PC-9 (cell line): ENCODE measurements around the gene SPDYC. TPM values are rescaled to one million over a fixed set of nuclear protein-coding genes. Genes with fewer than 3 reads are reported as not detected.

Source experiments
- BruUV-seq: library from RNA; stranded (reverse); fragments of 400-500 nt; replicated peaks from 2 replicates; lab custom pipeline; 2021; lab: Mats Ljungman, UMichigan
- CTCF ChIA-PET: fragments of 300-600 bp; sonication (Branson Sonifier 250); formaldehyde crosslinking; loops from one replicate; lab custom pipeline; 2022; ENCODE audit warnings: antibody characterized with exemption; lab: Charles Lee
- POLR2A ChIA-PET: fragments of 300-600 bp; sonication (Branson Sonifier 250); formaldehyde crosslinking; loops from one replicate; lab custom pipeline; 2022; ENCODE audit warnings: antibody characterized with exemption; ENCODE audit not compliant: unreplicated experiment; lab: Charles Lee
- DNase-seq, 2 experiments: peaks; one replicate each; pipeline versions ENCODE4 v3.0.0 to v3.0.0-alpha.2; 2015 to 2022; ENCODE audit warnings: mixed read lengths in 1 of 2
- H2AFZ ChIP-seq: fragments of 200-600 bp; sonication (generic); 2 replicates; pipeline ENCODE4 v1.8.1; 2017; ENCODE audit warnings: antibody characterized with exemption
- H3F3A ChIP-seq: fragments of 200-600 bp; sonication (generic); 2 replicates; pipeline ENCODE4 v1.8.1; 2017; ENCODE audit warnings: antibody characterized with exemption, mild to moderate bottlenecking, low read depth; ENCODE audit not compliant: insufficient read depth
- H3K27ac ChIP-seq: fragments of 200-600 bp; sonication (generic); 2 replicates; pipeline ENCODE4 v1.6.1; 2016; ENCODE audit warnings: mixed run types
- H3K27me3 ChIP-seq: fragments of 200-600 bp; sonication (generic); 2 replicates; pipeline ENCODE4 v1.6.1; 2016; ENCODE audit warnings: low read depth, mixed run types; ENCODE audit not compliant: insufficient read depth
- H3K36me3 ChIP-seq: fragments of 200-600 bp; sonication (generic); 2 replicates; pipeline ENCODE4 v1.6.1; 2016; ENCODE audit warnings: low read depth, mixed run types
- H3K4me1 ChIP-seq: fragments of 200-600 bp; sonication (generic); replicated peaks from 2 replicates; pipeline ENCODE4 v1.6.1; 2016; ENCODE audit warnings: mixed run types; ENCODE audit not compliant: insufficient read depth
- H3K4me2 ChIP-seq: fragments of 200-600 bp; sonication (generic); 2 replicates; pipeline ENCODE4 v1.6.1; 2017; ENCODE audit warnings: mixed run types
- H3K4me3 ChIP-seq: fragments of 200-600 bp; sonication (generic); 2 replicates; pipeline ENCODE4 v1.6.1; 2016; ENCODE audit warnings: mixed run types
- H3K79me2 ChIP-seq: fragments of 200-600 bp; sonication (generic); 2 replicates; pipeline ENCODE4 v1.6.1; 2017; ENCODE audit warnings: low read depth, mixed run types
- H3K9me2 ChIP-seq: fragments of 200-600 bp; sonication (generic); 2 replicates; pipeline ENCODE4 v1.8.1; 2017; ENCODE audit warnings: mild to moderate bottlenecking; ENCODE audit not compliant: insufficient read depth
- H3K9me3 ChIP-seq: fragments of 200-600 bp; sonication (generic); 2 replicates; pipeline ENCODE4 v1.8.1; 2016; ENCODE audit warnings: low read depth; ENCODE audit not compliant: insufficient read depth
- H4K20me1 ChIP-seq: fragments of 200-600 bp; sonication (generic); 2 replicates; pipeline ENCODE4 v1.8.1; 2017; ENCODE audit not compliant: insufficient read depth
- CTCF ChIP-seq: fragments of 200-600 bp; sonication (generic); conservative IDR thresholded peaks from 2 replicates; pipeline ENCODE4 v1.6.1; 2017; ENCODE audit warnings: mixed run types, antibody characterized with exemption, mild to moderate bottlenecking, moderate library complexity
- EZH2 ChIP-seq: fragments of 200-600 bp; sonication (generic); IDR thresholded peaks from 2 replicates; pipeline ENCODE4 v1.8.0; 2017; ENCODE audit warnings: antibody characterized with exemption, low read depth
- intact Hi-C: fragments of 100-400 bp; cut with micrococcal nuclease; formaldehyde crosslinking; loops from one replicate; pipeline ENCODE4 v1.10.0; 2022; ENCODE audit not compliant: unreplicated experiment
- total RNA-seq: library from RNA; stranded (reverse); gene quantifications from 2 replicates; pipeline ENCODE4 v1.2.3, GENCODE V29; 2021

SPDYC gene
- total RNA-seq, 1 experiment from 2014 or later: not detected

GRCh38 chr11:65134952-65135632 is 34.9 kb upstream of the SPDYC start:
- H2AFZ ChIP-seq: peak overlapping the region; percentile 80
- TSS peak; percentile 72 for BruUV-seq
- ChIA-PET POLR2A (interaction anchor here (0.6 to 1.4 kb wide), 17 partner anchors 10 to 475 kb away, joined by 3 to 25 read pairs (median 5); partner anchors contain the start of genes CAPN1, FAU, MRPL49 and SF1), CTCF (interaction anchor here (0.6 to 1.3 kb wide), 4 partner anchors 12 to 195 kb away, joined by 3 to 5 read pairs (median 4); partner anchors contain the start of gene CAPN1)
- H3K79me2 ChIP-seq: peaks cover 35% of the 10 kb centered on the region
- peaks cover 21% of the 10 kb centered on the region for H4K20me1 ChIP-seq
- DNase-seq: peak; percentile 95 to 99
- peak overlapping the region; percentile 89 for H3K4me2 ChIP-seq
- H3K27me3 ChIP-seq: no peaks in the 10 kb centered on the region
- H3K4me1 ChIP-seq: peaks cover 19% of the 10 kb centered on the region
- peak overlapping the region; percentile 92 for H3K27ac ChIP-seq
- H3F3A ChIP-seq: peaks cover 26% of the 10 kb centered on the region
- no peaks in the 10 kb centered on the region for H3K9me3 ChIP-seq
- H3K36me3 ChIP-seq: peaks cover 24% of the 10 kb centered on the region
- peak overlapping the region; percentile 92 for H3K4me3 ChIP-seq
- no peaks in the 10 kb centered on the region for H3K9me2 ChIP-seq
- intact Hi-C loops: loop anchor here (1.0 kb wide), 2 partner anchors 15 to 48 kb away; no protein-coding TSS in a partner anchor
- TF ChIP-seq CTCF (no peak), EZH2 (no peak)

DNA sequence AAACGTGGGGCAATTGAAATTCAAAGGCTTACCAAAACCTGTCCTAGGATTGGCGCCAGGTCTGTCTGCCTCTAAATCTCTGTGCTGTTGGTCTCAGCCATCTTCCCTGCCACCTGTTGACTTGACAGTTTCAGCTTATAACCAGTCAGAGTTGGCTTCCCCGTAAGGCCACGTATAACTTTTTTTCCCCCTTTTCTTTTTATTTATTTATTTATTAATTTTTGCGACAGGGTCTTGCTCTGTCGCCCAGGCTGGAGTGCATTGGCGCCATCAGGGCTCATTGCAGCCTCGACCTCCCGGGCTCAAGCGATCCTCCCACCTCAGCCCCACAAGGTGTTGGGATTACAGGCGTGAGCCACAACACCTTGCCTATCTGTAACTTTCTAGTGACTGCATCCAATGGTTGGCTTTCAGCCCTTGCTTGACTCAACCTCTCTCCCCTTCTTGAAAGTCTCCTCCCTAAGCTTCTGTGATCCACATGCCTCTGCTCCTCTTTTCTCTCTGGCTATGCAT is 34.3 kb upstream of the SPDYC start:
- peak overlapping the region; percentile 92 for H3K27ac ChIP-seq
- intact Hi-C loops: loop anchor here (1.0 kb wide), 2 partner anchors 15 to 48 kb away; no protein-coding TSS in a partner anchor
- ChIA-PET CTCF (interaction anchor here (0.6 to 1.3 kb wide), 4 partner anchors 12 to 194 kb away, joined by 3 to 5 read pairs (median 4); partner anchors contain the start of gene CAPN1), POLR2A (interaction anchor here (0.6 to 1.4 kb wide), 10 partner anchors 10 to 476 kb away, joined by 3 to 25 read pairs (median 6); partner anchors contain the start of genes CAPN1, FAU and MRPL49)
- DNase-seq: no peak
- peaks cover 23% of the 10 kb centered on the region for H3K36me3 ChIP-seq
- H3K4me2 ChIP-seq: peak overlapping the region; percentile 83
- H3K4me1 ChIP-seq: peaks cover 19% of the 10 kb centered on the region
- peaks cover 25% of the 10 kb centered on the region for H3F3A ChIP-seq
- no peaks in the 10 kb centered on the region for H3K9me2 ChIP-seq
- H3K9me3 ChIP-seq: no peaks in the 10 kb centered on the region
- H3K27me3 ChIP-seq: no peaks in the 10 kb centered on the region
- H3K4me3 ChIP-seq: peak overlapping the region; percentile 92
- peak overlapping the region; percentile 80 for H2AFZ ChIP-seq
- peaks cover 35% of the 10 kb centered on the region for H3K79me2 ChIP-seq
- H4K20me1 ChIP-seq: peaks cover 21% of the 10 kb centered on the region
- no TSS peak for BruUV-seq
- TF ChIP-seq CTCF (no peak), EZH2 (no peak)

DNA sequence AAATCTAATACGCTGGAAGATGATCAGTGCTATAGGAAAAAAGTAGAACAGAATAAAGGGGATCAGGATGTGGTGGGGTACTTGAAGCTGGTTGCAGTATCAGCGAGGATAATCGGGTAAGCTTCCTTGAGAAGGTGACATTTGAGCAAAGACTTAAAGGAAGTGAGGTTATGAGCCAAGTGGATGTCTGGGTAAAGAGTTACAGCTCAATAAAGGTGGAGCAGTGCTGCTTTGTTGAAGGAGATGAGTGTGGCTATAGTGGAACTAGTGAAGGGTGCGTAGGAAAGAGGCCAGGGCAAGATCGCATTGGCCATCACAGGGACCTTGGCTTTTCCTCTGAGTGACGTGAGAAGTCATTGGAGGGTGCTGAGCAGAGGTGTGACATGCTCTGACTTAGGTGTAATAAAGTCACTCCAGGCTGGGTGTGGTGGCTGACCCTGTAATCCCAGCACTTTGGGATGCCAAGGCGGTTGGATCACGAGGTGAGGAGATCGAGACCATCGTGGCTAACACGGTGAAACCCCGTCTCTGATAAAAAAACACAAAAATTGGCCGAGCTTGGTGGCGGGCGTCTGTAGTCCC is 33.4 kb upstream of the SPDYC start:
- BruUV-seq: no TSS peak
- H3K4me2 ChIP-seq: no peak overlapping the region; the same call in 1 of the 2 replicates
- H3F3A ChIP-seq: peaks cover 16% of the 10 kb centered on the region
- H3K36me3 ChIP-seq: peaks cover 14% of the 10 kb centered on the region
- H4K20me1 ChIP-seq: peaks cover 15% of the 10 kb centered on the region
- ChIA-PET CTCF (interaction anchor here (0.6 to 0.7 kb wide), 3 partner anchors 17 to 184 kb away, joined by 3 to 6 read pairs (median 4); no protein-coding TSS in a partner anchor), POLR2A (no interaction called here)
- H3K27me3 ChIP-seq: no peaks in the 10 kb centered on the region
- no peaks in the 10 kb centered on the region for H3K9me3 ChIP-seq
- H3K4me3 ChIP-seq: no peak overlapping the region
- TF ChIP-seq EZH2: no peak
- TF ChIP-seq CTCF: no peak
- H3K4me1 ChIP-seq: peaks cover 19% of the 10 kb centered on the region
- H3K27ac ChIP-seq: peak overlapping the region; percentile 92; the same call in 1 of the 2 replicates
- H3K79me2 ChIP-seq: peaks cover 31% of the 10 kb centered on the region
- H2AFZ ChIP-seq: no peak overlapping the region
- no peaks in the 10 kb centered on the region for H3K9me2 ChIP-seq
- DNase-seq: no peak
- intact Hi-C loops: no loop called here
